A673 (cell line): ENCODE measurements around the gene ZNF385B. TPM values are rescaled to one million over a fixed set of nuclear protein-coding genes. Genes with fewer than 3 reads are reported as not detected.

Experiments used
- BruUV-seq: library from RNA; stranded (reverse); fragments of 400-500 nt; replicated peaks from 2 replicates; lab custom pipeline; 2021; lab: Mats Ljungman, UMichigan
- CTCF ChIA-PET: fragments of 300-600 bp; sonication (Branson Sonifier 250); formaldehyde crosslinking; loops from one replicate; lab custom pipeline; 2022; ENCODE audit warnings: antibody characterized with exemption; lab: Charles Lee
- POLR2A ChIA-PET: fragments of 300-600 bp; sonication (Branson Sonifier 250); formaldehyde crosslinking; loops from one replicate; lab custom pipeline; 2022; ENCODE audit warnings: antibody characterized with exemption; ENCODE audit not compliant: low non-redundant PET; lab: Charles Lee
- DNase-seq: peaks from one replicate; pipeline ENCODE4 v3.0.0-alpha.2; 2015; ENCODE audit warnings: low spot score
- H3K27ac ChIP-seq: fragments of 200-600 bp; sonication (generic); 2 replicates; pipeline ENCODE4 v1.5.1; 2016; ENCODE audit warnings: mixed run types, low read depth, mild to moderate bottlenecking, mixed read lengths, antibody characterized with exemption, low read length; ENCODE audit not compliant: poor library complexity, severe bottlenecking
- H3K27me3 ChIP-seq: fragments of 200-600 bp; sonication (generic); replicated peaks from 2 replicates; pipeline ENCODE4 v1.6.1; 2017; ENCODE audit warnings: mixed run types, low read depth, mild to moderate bottlenecking, mixed read lengths, antibody characterized with exemption, low read length; ENCODE audit not compliant: insufficient read depth, poor library complexity
- H3K36me3 ChIP-seq: fragments of 200-600 bp; sonication (generic); 2 replicates; pipeline ENCODE4 v1.6.1; 2016; ENCODE audit warnings: mixed run types, mild to moderate bottlenecking, mixed read lengths, antibody characterized with exemption, low read length; ENCODE audit not compliant: insufficient read depth, poor library complexity, severe bottlenecking
- H3K4me1 ChIP-seq: fragments of 200-600 bp; sonication (generic); 2 replicates; pipeline ENCODE4 v1.6.1; 2017; ENCODE audit warnings: mixed run types, mild to moderate bottlenecking, mixed read lengths, antibody characterized with exemption, low read length; ENCODE audit not compliant: insufficient read depth, poor library complexity, severe bottlenecking
- H3K4me3 ChIP-seq: fragments of 200-600 bp; sonication (generic); 2 replicates; pipeline ENCODE4 v1.5.1; 2016; ENCODE audit warnings: low read depth, mixed run types, mild to moderate bottlenecking, mixed read lengths, low read length; ENCODE audit not compliant: poor library complexity, severe bottlenecking
- H3K9me3 ChIP-seq: fragments of 200-600 bp; sonication (generic); 2 replicates; pipeline ENCODE4 v1.6.1; 2016; ENCODE audit warnings: mixed run types, low read depth, mild to moderate bottlenecking, mixed read lengths, antibody characterized with exemption, low read length; ENCODE audit not compliant: poor library complexity, severe bottlenecking
- CTCF ChIP-seq: fragments of 300-800, 200-600 bp; sonication (generic); conservative IDR thresholded peaks from 2 replicates; pipeline ENCODE4 v1.5.1; 2017; ENCODE audit warnings: low read depth, mild to moderate bottlenecking, antibody characterized with exemption, low read length, moderate library complexity, mixed read lengths
- EZH2 ChIP-seq: fragments of 200-600 bp; sonication (generic); IDR thresholded peaks from 2 replicates; pipeline ENCODE4 v1.6.1; 2017; ENCODE audit warnings: borderline replicate concordance, low read depth, mild to moderate bottlenecking, mixed read lengths, antibody characterized with exemption, low read length; ENCODE audit not compliant: poor library complexity, severe bottlenecking
- intact Hi-C: fragments of 100-400 bp; cut with micrococcal nuclease; formaldehyde crosslinking; loops from one replicate; pipeline ENCODE4 v1.10.0; 2022; ENCODE audit not compliant: unreplicated experiment
- total RNA-seq: library from RNA; stranded (reverse); gene quantifications from 2 replicates; pipeline ENCODE4 v1.2.3, GENCODE V29; 2021

Gene ZNF385B
- total RNA-seq, 1 experiment from 2014 or later, result not detected

DNA sequence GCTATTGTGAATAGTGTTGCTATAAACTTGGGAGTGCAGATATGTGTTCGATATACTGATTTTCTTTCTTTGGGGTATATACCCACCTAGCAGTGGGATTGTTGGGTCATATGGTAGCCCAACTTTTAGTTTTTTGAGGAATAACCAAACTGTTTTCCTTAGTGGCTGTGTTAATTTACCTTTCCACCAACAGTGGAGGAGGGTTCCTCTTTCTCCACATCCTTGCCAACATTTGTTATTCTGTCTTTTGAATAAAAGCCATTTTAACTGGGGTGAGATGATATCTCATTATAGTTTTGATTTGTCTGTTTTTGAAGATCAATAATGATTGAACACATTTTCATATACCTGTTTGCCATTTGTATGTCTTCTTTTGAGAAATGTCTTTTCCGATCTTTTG is 314.8 kb downstream of the ZNF385B start:
- no TSS peak for BruUV-seq
- ChIA-PET POLR2A (no interaction called here), CTCF (no interaction called here)
- Histone ChIP-seq H3K36me3 (no peaks in the 10 kb centered on the region), H3K27ac (no peak overlapping the region), H3K4me1 (no peaks in the 10 kb centered on the region), H3K27me3 (no peaks in the 10 kb centered on the region), H3K9me3 (no peaks in the 10 kb centered on the region), H3K4me3 (no peak overlapping the region)
- TF ChIP-seq CTCF (no peak), EZH2 (no peak)
- DNase-seq, result no peak
- intact Hi-C loops, result no loop called here

GRCh38 chr2:179545024-179545423 is 316.4 kb downstream of the ZNF385B start:
- no peak for DNase-seq
- intact Hi-C loops, result no loop called here
- no peak for TF ChIP-seq CTCF
- no peak for TF ChIP-seq EZH2
- no peaks in the 10 kb centered on the region for H3K9me3 ChIP-seq
- no peak overlapping the region for H3K4me3 ChIP-seq
- ChIA-PET POLR2A (no interaction called here), CTCF (no interaction called here)
- BruUV-seq, result no TSS peak
- H3K27me3 ChIP-seq, result no peaks in the 10 kb centered on the region
- H3K4me1 ChIP-seq, result no peaks in the 10 kb centered on the region
- H3K36me3 ChIP-seq, result no peaks in the 10 kb centered on the region
- no peak overlapping the region for H3K27ac ChIP-seq

- H3K4me3 ChIP-seq, result no peak overlapping the region
- no peak for DNase-seq
- no peaks in the 10 kb centered on the region for H3K36me3 ChIP-seq
- ChIA-PET POLR2A (no interaction called here), CTCF (no interaction called here)
- no peak overlapping the region for H3K27ac ChIP-seq
- no peaks in the 10 kb centered on the region for H3K9me3 ChIP-seq
- no TSS peak for BruUV-seq
- intact Hi-C loops, result no loop called here
- H3K4me1 ChIP-seq, result no peaks in the 10 kb centered on the region
- no peak for TF ChIP-seq EZH2
- no peak for TF ChIP-seq CTCF
- H3K27me3 ChIP-seq, result no peaks in the 10 kb centered on the region
Observed at GRCh38 chr2:179543361-179543901, 318.0 kb downstream of the ZNF385B start.
